K562 (cell line): ENCODE results near the gene NOX1. TPM values are rescaled to one million over a fixed set of nuclear protein-coding genes. Genes with fewer than 3 reads are reported as not detected.

Experiments
- ATAC-seq: fragments of 200-7000 bp; cut with Tn5 transposase; 3 replicates; pipeline ENCODE4 v1.9.1; 2020; ENCODE audit warnings: moderate library complexity
- BruUV-seq: library from RNA; stranded (reverse); fragments of 400-500 nt; replicated peaks from 2 replicates; lab custom pipeline; 2021; lab: Mats Ljungman, UMichigan
- CTCF ChIA-PET: fragments of 300-600 bp; formaldehyde crosslinking; extraction: SDS; loops from one replicate; lab custom pipeline; 2021; ENCODE audit warnings: low intra/inter-chr PET ratio; lab: Yijun Ruan, JAX
- POLR2A ChIA-PET: fragments of 300-600, 350-650 bp; sonication (Branson Sonifier 250); formaldehyde crosslinking; extraction: SDS; loops from one replicate; lab custom pipeline; 2021; ENCODE audit warnings: antibody characterized with exemption, inconsistent platforms; lab: Yijun Ruan, JAX
- DNase-seq, 4 experiments: peaks; one replicate each; pipeline versions ENCODE4 v3.0.0 to v3.0.0-alpha.2; 2011 to 2018; ENCODE audit warnings: low spot score in 3 of 4, mixed read lengths in 3 of 4; ENCODE audit errors: extremely low read depth in 1 of 4
- FAIRE-seq: peaks from 2 replicates; lab custom pipeline; 2011; peaks lifted over from hg19 to GRCh38; lab: Jason Lieb, UNC
- H2AFZ ChIP-seq: 2 replicates; pipeline ENCODE4 v1.6.0; 2011; ENCODE audit warnings: low read depth, low read length, control low read depth, inconsistent platforms
- H3K27ac ChIP-seq: fragments of 200-600 bp; 3 replicates; pipeline ENCODE4 v1.8.0; 2011; ENCODE audit warnings: low read depth, mild to moderate bottlenecking, control low read depth, inconsistent platforms, low read length, moderate library complexity, mixed read lengths; ENCODE audit errors: extremely low read depth
- H3K27me3 ChIP-seq, 2 experiments: fragments of 300-600 bp in 1 of 2; 2 replicates in 1 of 2; 3 replicates in 1 of 2; pipeline versions ENCODE4 v1.6.0 to v1.8.0; 2011; ENCODE audit warnings: inconsistent platforms in 2 of 2, low read length in 2 of 2, mild to moderate bottlenecking in 1 of 2, mixed read lengths in 1 of 2, moderate library complexity in 1 of 2; ENCODE audit not compliant: control insufficient read depth in 2 of 2, insufficient read depth in 2 of 2
- H3K36me3 ChIP-seq: fragments of 300-600 bp; 3 replicates; pipeline ENCODE4 v1.8.0; 2011; ENCODE audit warnings: mild to moderate bottlenecking, low read length, inconsistent platforms; ENCODE audit not compliant: control insufficient read depth, insufficient read depth
- H3K4me1 ChIP-seq, 2 experiments: fragments of 200-600 bp in 1 of 2; replicated peaks in 1 of 2; 2 replicates in 1 of 2; 3 replicates in 1 of 2; pipeline versions ENCODE4 v1.5.1 to v1.8.0; 2011; ENCODE audit warnings: inconsistent platforms in 2 of 2, low read length in 2 of 2, mild to moderate bottlenecking in 1 of 2, mixed read lengths in 1 of 2, moderate library complexity in 1 of 2; ENCODE audit not compliant: control insufficient read depth in 2 of 2, insufficient read depth in 2 of 2
- H3K4me2 ChIP-seq: 2 replicates; pipeline ENCODE4 v1.6.1; 2011; ENCODE audit warnings: low read length, control low read depth, inconsistent platforms, mixed read lengths; ENCODE audit not compliant: insufficient read depth
- H3K4me3 ChIP-seq: fragments of 200-600 bp; sonication (generic), shearing (Covaris generic); 2 replicates; pipeline ENCODE4 v1.5.1; 2016; ENCODE audit warnings: control low read depth, inconsistent platforms
- H3K79me2 ChIP-seq: fragments of 200-600 bp; 3 replicates; pipeline ENCODE4 v1.8.0; 2011; ENCODE audit warnings: low read length, inconsistent platforms; ENCODE audit not compliant: control insufficient read depth, insufficient read depth
- H3K9ac ChIP-seq, 2 experiments: 2 replicates each; pipeline versions ENCODE4 v1.6.0 to v1.6.1; 2011; ENCODE audit warnings: low read depth in 2 of 2, low read length in 2 of 2, control low read depth in 1 of 2, inconsistent platforms in 1 of 2, mild to moderate bottlenecking in 1 of 2, mixed read lengths in 1 of 2; ENCODE audit not compliant: insufficient read depth in 1 of 2
- H3K9me1 ChIP-seq: one replicate; pipeline ENCODE4 v1.6.0; 2011; ENCODE audit warnings: inconsistent platforms, mild to moderate bottlenecking, low read length, moderate library complexity; ENCODE audit not compliant: control insufficient read depth, insufficient read depth
- H3K9me3 ChIP-seq: replicated peaks from 2 replicates; pipeline ENCODE4 v1.5.1; 2011; ENCODE audit warnings: low read depth, low read length, inconsistent platforms; ENCODE audit not compliant: control insufficient read depth, insufficient read depth
- H4K20me1 ChIP-seq: replicated peaks from 2 replicates; pipeline ENCODE4 v1.6.1; 2011; ENCODE audit warnings: low read length, inconsistent platforms, mixed read lengths; ENCODE audit not compliant: control insufficient read depth, insufficient read depth
- ADNP ChIP-seq: fragments of 200-800 bp; sonication (Bioruptor generic); IDR thresholded peaks from 2 replicates; pipeline ENCODE4 v1.6.1; 2016; ENCODE audit warnings: missing genetic modification characterization, missing compliant biosample characterization
- CBX1 ChIP-seq: sonication (generic); IDR thresholded peaks from 2 replicates; pipeline ENCODE4 v1.6.1; 2016; ENCODE audit warnings: antibody characterized with exemption, low read depth, mild to moderate bottlenecking
- CHD7 ChIP-seq: fragments of 200-600 bp; sonication (generic); IDR thresholded peaks from one replicate; pipeline ENCODE4 v1.6.1; 2012; ENCODE audit warnings: mild to moderate bottlenecking, low read depth, low read length, inconsistent platforms
- CTBP1 ChIP-seq: fragments of 450-650 bp; IDR thresholded peaks from 2 replicates; pipeline ENCODE4 v1.6.1; 2016; ENCODE audit warnings: borderline replicate concordance
- ELF2 ChIP-seq: fragments of 250-450 bp; sonication (Bioruptor Pico); IDR thresholded peaks from 2 replicates; pipeline ENCODE4 v1.5.0; 2021; ENCODE audit warnings: mild to moderate bottlenecking
- ESRRB ChIP-seq: fragments of 250-450 bp; sonication (Bioruptor Pico); IDR thresholded peaks from 2 replicates; pipeline ENCODE4 v1.5.0; 2020; ENCODE audit warnings: mild to moderate bottlenecking, moderate library complexity, borderline replicate concordance
- IRF2 ChIP-seq: sonication (generic); formaldehyde crosslinking; IDR thresholded peaks from 2 replicates; pipeline ENCODE4 v1.8.1; 2022; ENCODE audit warnings: mild to moderate bottlenecking, missing genetic modification reagents
- RAD21 ChIP-seq, 2 experiments: fragments of 250-450 bp in 1 of 2; fragments of 450-650 bp in 1 of 2; sonication (Bioruptor Pico) in 1 of 2; formaldehyde crosslinking in 1 of 2; IDR thresholded peaks in 1 of 2; conservative IDR thresholded peaks in 1 of 2; 2 replicates each; pipeline versions ENCODE4 v1.4.0 to v1.8.0; 2020 to 2022; ENCODE audit warnings: mild to moderate bottlenecking in 2 of 2, moderate library complexity in 1 of 2
- RBM25 ChIP-seq: fragments of 200-400 bp; formaldehyde crosslinking; IDR thresholded peaks from 2 replicates; pipeline ENCODE4 v1.6.1; 2018; ENCODE audit warnings: low read length, low read depth, moderate library complexity; ENCODE audit not compliant: severe bottlenecking
- RHOXF2B ChIP-seq: fragments of 250-450 bp; sonication (Bioruptor Pico); conservative IDR thresholded peaks from 2 replicates; pipeline ENCODE4 v1.5.1; 2021
- TCF3 ChIP-seq: sonication (generic); formaldehyde crosslinking; IDR thresholded peaks from 2 replicates; pipeline ENCODE4 v1.4.0; 2020; ENCODE audit warnings: mild to moderate bottlenecking, missing genetic modification reagents
- TEAD4 ChIP-seq, 2 experiments: sonication (generic) in 1 of 2; formaldehyde crosslinking in 1 of 2; IDR thresholded peaks; 2 replicates each; pipeline versions ENCODE4 v1.6.1 to v1.8.0; 2012 to 2022; ENCODE audit warnings: borderline replicate concordance in 1 of 2, inconsistent platforms in 1 of 2, low read length in 1 of 2, mild to moderate bottlenecking in 1 of 2, missing genetic modification reagents in 1 of 2
- ZNF76 ChIP-seq: fragments of 250-450 bp; sonication (Bioruptor Pico); IDR thresholded peaks from 2 replicates; pipeline ENCODE4 v1.4.0; 2020; ENCODE audit warnings: mild to moderate bottlenecking, moderate library complexity, borderline replicate concordance
- WGBS: fragments of 100-300 bp; shearing (Covaris generic); methylation state at CpG from one replicate; pipeline ENCODE4 v1.1.6; 2016; ENCODE audit warnings: low coverage, mixed read lengths; ENCODE audit not compliant: insufficient coverage; ENCODE audit errors: missing lambda C conversion rate; 5-methylcytosine and 5-hydroxymethylcytosine counted together
- in situ Hi-C: fragments of 300-500 bp; cut with MboI; formaldehyde crosslinking; loops from 4 replicates; pipeline ENCODE4 v1.15.0; 2018; ENCODE audit warnings: inconsistent platforms, mixed read lengths
- intact Hi-C: fragments of 100-400 bp; cut with micrococcal nuclease; formaldehyde crosslinking; loops from 2 replicates; pipeline ENCODE4 v1.14.2; 2022
- polyA plus RNA-seq, 8 experiments: library from polyadenylated mRNA; depleted of rRNA in 4 of 8; stranded (reverse) in 5 of 8; unstranded in 3 of 8; fragments of >200 nt; fragmentation: Nextera tagmentation in 2 of 8; fragmentation: Illumina TruSeq in 1 of 8; extraction: Ambion mirVana in 2 of 8; extraction: Trizol in 1 of 8; gene quantifications; 2 replicates each; pipeline versions ENCODE4 v1.2.1 to v1.2.3, GENCODE V29; 2011 to 2014; ENCODE audit warnings: inconsistent platforms in 1 of 8, missing spikeins in 1 of 8
- total RNA-seq, 7 experiments: library from RNA; depleted of rRNA in 6 of 7; stranded (reverse); fragments of >200 nt in 6 of 7; fragmentation: Illumina TruSeq in 2 of 7; extraction: Trizol in 2 of 7; gene quantifications; 2 replicates each; pipeline versions ENCODE4 v1.2.1 to v1.2.3, GENCODE V29; 2011 to 2021; ENCODE audit warnings: low replicate concordance in 1 of 7

The NOX1 gene
- total and polyA plus RNA-seq, 9 of the 15 experiments (the other 6 are each of a cell fraction or from before 2014, with no cell fraction given) = 0.01 TPM; not detected in 8

GRCh38 chrX:100911731-100912130, 37.6 kb upstream of the NOX1 start:
- BruUV-seq = no TSS peak
- in situ Hi-C loops = no loop called here
- no peak for DNase-seq
- Histone ChIP-seq H3K4me3 (no peak overlapping the region), H2AFZ (no peak overlapping the region), H3K4me1 (no peaks in the 10 kb centered on the region), H3K9me3 (no peaks in the 10 kb centered on the region), H3K36me3 (no peaks in the 10 kb centered on the region), H3K27ac (no peak overlapping the region), H3K9ac (no peak overlapping the region), H4K20me1 (no peaks in the 10 kb centered on the region), H3K9me1 (no peaks in the 10 kb centered on the region), H3K79me2 (no peaks in the 10 kb centered on the region), H3K4me2 (no peak overlapping the region), H3K27me3 (peaks cover 0 to 5% of the 10 kb centered on the region in 2 experiments; a peak in 2 of 5 replicates)
- no peak for ATAC-seq
- POLR2A ChIA-PET = no interaction called here
- FAIRE-seq = no peak
- WGBS = 8% methylated on average over 1 of the region's 1 CpG
- CTCF ChIA-PET = no interaction called here
- intact Hi-C loops = no loop called here
- TF ChIP-seq CHD7 (no peak), RBM25 (no peak), ELF2 (no peak), RHOXF2B (no peak), CTBP1 (no peak), ZNF76 (no peak), ESRRB (CRISPR knock-in tag) (no peak), TCF3 (no peak), RAD21 (CRISPR knock-in tag; conservative IDR thresholded peaks at IDR 0.05 in 1 of 2, IDR thresholded peaks at IDR 0.05 in 1 of 2) (no peak), IRF2 (CRISPR knock-in tag) (no peak), CBX1 (no peak), ADNP (tag) (no peak), TEAD4 (IDR thresholded peaks at IDR 0.05; ENCODE audit: low read length) (no peak), TEAD4 (CRISPR knock-in tag; IDR thresholded peaks at IDR 0.05; ENCODE audit: borderline replicate concordance) (no peak)
